Suprapubic skin (tissue), 3 donors: ENCODE data around the gene TTR.

Experiments used
- CTCF ChIP-seq, 2 donors: fragments of 200-600 bp in 1 of 2; fragments of 450-650 bp in 1 of 2; sonication (generic) in 1 of 2; IDR thresholded peaks; one replicate each; pipeline ENCODE4 v1.5.1; 2016 to 2019; ENCODE audit warnings: antibody characterized with exemption in 2 of 2, mild to moderate bottlenecking in 1 of 2, moderate library complexity in 1 of 2
- POLR2A ChIP-seq, 2 donors: fragments of 450-650 bp; IDR thresholded peaks; one replicate each; pipeline ENCODE4 v1.6.1; 2017; ENCODE audit warnings: antibody characterized with exemption in 2 of 2, mild to moderate bottlenecking in 2 of 2, moderate library complexity in 2 of 2

DNA sequence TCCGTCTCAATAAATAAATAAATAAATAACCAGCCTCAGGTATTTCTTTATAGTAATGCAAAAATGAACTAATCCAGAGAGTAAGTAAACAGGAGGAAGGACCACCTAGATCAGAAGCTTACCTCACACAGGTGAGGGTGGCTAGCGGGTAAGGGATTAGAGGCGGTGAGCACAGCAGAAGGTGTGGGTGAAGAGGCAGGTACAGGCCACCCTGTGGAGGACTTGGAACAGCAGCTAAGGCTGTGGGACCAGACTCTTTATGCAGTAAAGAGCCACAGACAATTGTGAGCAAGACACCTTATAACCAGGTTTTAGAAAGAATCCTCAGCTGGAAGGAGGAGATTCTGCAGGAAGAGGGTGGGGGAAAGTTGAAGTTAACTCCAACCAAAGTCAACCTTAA lies 34.2 kb upstream of the TTR start:
- TF ChIP-seq CTCF (IDR thresholded peaks at IDR 0.05): no peak
- TF ChIP-seq POLR2A (IDR thresholded peaks at IDR 0.05): no peak
